Osteoblast (primary cell): ENCODE results near the gene STARD7. TPM values are rescaled to one million over a fixed set of nuclear protein-coding genes. Genes with fewer than 3 reads are reported as not detected.

ENCODE experiments used
- DNase-seq: peaks from one replicate; pipeline ENCODE4 v3.0.0; 2011; ENCODE audit warnings: low spot score, mixed read lengths; ENCODE audit not compliant: insufficient read length; ENCODE audit errors: missing footprints
- H2AFZ ChIP-seq: 2 replicates; pipeline ENCODE4 v1.6.0; 2011; ENCODE audit warnings: mild to moderate bottlenecking, low read length
- H3K27ac ChIP-seq: 2 replicates; pipeline ENCODE4 v1.5.1; 2011; ENCODE audit warnings: mild to moderate bottlenecking, low read depth, low read length, moderate library complexity
- H3K27me3 ChIP-seq: 2 replicates; pipeline ENCODE4 v1.6.0; 2012; ENCODE audit warnings: mild to moderate bottlenecking, control low read depth, inconsistent platforms, low read length, moderate library complexity; ENCODE audit not compliant: insufficient read depth
- H3K36me3 ChIP-seq: 2 replicates; pipeline ENCODE4 v1.5.1; 2011; ENCODE audit warnings: mild to moderate bottlenecking, low read length, control low read depth, moderate library complexity; ENCODE audit not compliant: insufficient read depth
- H3K4me1 ChIP-seq: 2 replicates; pipeline ENCODE4 v1.5.1; 2011; ENCODE audit warnings: mild to moderate bottlenecking, low read length, control low read depth, moderate library complexity; ENCODE audit not compliant: insufficient read depth
- H3K4me2 ChIP-seq: 2 replicates; pipeline ENCODE4 v1.6.0; 2011; ENCODE audit warnings: mild to moderate bottlenecking, low read length; ENCODE audit not compliant: insufficient read depth
- H3K4me3 ChIP-seq: fragments of 200-600 bp; sonication (generic); 3 replicates; pipeline ENCODE4 v1.5.1; 2012; ENCODE audit warnings: mild to moderate bottlenecking, low read length, inconsistent platforms; ENCODE audit not compliant: insufficient read depth
- H3K79me2 ChIP-seq: 2 replicates; pipeline ENCODE4 v1.6.0; 2012; ENCODE audit warnings: mild to moderate bottlenecking, low read length, control low read depth, inconsistent platforms; ENCODE audit not compliant: insufficient read depth
- H3K9me3 ChIP-seq: 2 replicates; pipeline ENCODE4 v1.5.1; 2011; ENCODE audit warnings: low read depth, low read length, control low read depth
- H4K20me1 ChIP-seq: 2 replicates; pipeline ENCODE4 v1.6.0; 2012; ENCODE audit warnings: mild to moderate bottlenecking, low read length, control low read depth; ENCODE audit not compliant: insufficient read depth
- CTCF ChIP-seq: IDR thresholded peaks from 2 replicates; pipeline ENCODE4 v1.5.1; 2011; ENCODE audit warnings: mild to moderate bottlenecking, low read depth, low read length, moderate library complexity; ENCODE audit errors: extremely low read depth
- total RNA-seq: library from RNA; depleted of rRNA; stranded (reverse); fragments of >200 nt; gene quantifications from 2 replicates; pipeline ENCODE4 v1.2.3, GENCODE V29; 2012

STARD7 gene
- total RNA-seq, 1 donor, result 163 TPM

GRCh38 chr2:96164459-96165184, 44.0 kb downstream of the STARD7 start:
- no peaks in the 10 kb centered on the region for H3K79me2 ChIP-seq
- H4K20me1 ChIP-seq, result no peaks in the 10 kb centered on the region
- H3K27me3 ChIP-seq, result no peaks in the 10 kb centered on the region
- peaks cover 24% of the 10 kb centered on the region for H3K4me1 ChIP-seq
- no peaks in the 10 kb centered on the region for H3K36me3 ChIP-seq
- no peak overlapping the region for H3K4me2 ChIP-seq
- H3K9me3 ChIP-seq, result no peaks in the 10 kb centered on the region
- DNase-seq, result peak; percentile 83
- no peak for TF ChIP-seq CTCF
- no peak overlapping the region for H3K4me3 ChIP-seq
- H2AFZ ChIP-seq, result peak overlapping the region; percentile 55
- no peak overlapping the region for H3K27ac ChIP-seq

- no peaks in the 10 kb centered on the region for H3K79me2 ChIP-seq
- H3K27ac ChIP-seq, result no peak overlapping the region
- DNase-seq, result peak; percentile 51
- H2AFZ ChIP-seq, result peak overlapping the region; percentile 9
- TF ChIP-seq CTCF, result no peak
- H3K9me3 ChIP-seq, result no peaks in the 10 kb centered on the region
- H3K36me3 ChIP-seq, result no peaks in the 10 kb centered on the region
- no peaks in the 10 kb centered on the region for H4K20me1 ChIP-seq
- no peak overlapping the region for H3K4me2 ChIP-seq
- no peaks in the 10 kb centered on the region for H3K27me3 ChIP-seq
- peaks cover 18% of the 10 kb centered on the region for H3K4me1 ChIP-seq
- no peak overlapping the region for H3K4me3 ChIP-seq
Measured at GRCh38 chr2:96163768-96164429, 44.7 kb downstream of the STARD7 start.

GRCh38 chr2:96163415-96163767, 45.2 kb downstream of the STARD7 start:
- H3K4me3 ChIP-seq, result no peak overlapping the region

More at GRCh38 chr2:96163415-96163767, 45.2 kb downstream of the STARD7 start:
- Histone ChIP-seq H3K4me1 (peaks cover 13% of the 10 kb centered on the region), H3K4me2 (no peak overlapping the region), H3K9me3 (no peaks in the 10 kb centered on the region), H2AFZ (no peak overlapping the region), H3K79me2 (no peaks in the 10 kb centered on the region), H3K36me3 (no peaks in the 10 kb centered on the region), H3K27me3 (no peaks in the 10 kb centered on the region), H3K27ac (no peak overlapping the region), H4K20me1 (no peaks in the 10 kb centered on the region)
- DNase-seq, result peak; percentile 21
- no peak for TF ChIP-seq CTCF
